K562 (cell line): ENCODE measurements around the gene HOXB3. TPM values are rescaled to one million over a fixed set of nuclear protein-coding genes. Genes with fewer than 3 reads are reported as not detected.

Experiments used
- ATF1 ChIP-seq, 2 experiments: fragments of 450-650 bp in 1 of 2; IDR thresholded peaks; 2 replicates each; pipeline ENCODE4 v1.6.1; 2016; ENCODE audit warnings: missing compliant biosample characterization in 1 of 2, missing genetic modification characterization in 1 of 2
- CBX5 ChIP-seq: IDR thresholded peaks from 2 replicates; pipeline ENCODE4 v1.6.1; 2014; ENCODE audit warnings: low read depth, borderline replicate concordance
- CTBP1 ChIP-seq: fragments of 450-650 bp; IDR thresholded peaks from 2 replicates; pipeline ENCODE4 v1.6.1; 2016; ENCODE audit warnings: borderline replicate concordance
- ETV5 ChIP-seq: sonication (generic); formaldehyde crosslinking; IDR thresholded peaks from 2 replicates; pipeline ENCODE4 v1.4.0; 2020; ENCODE audit warnings: low read depth, mild to moderate bottlenecking, missing genetic modification reagents
- KAT8 ChIP-seq: fragments of 450-650 bp; IDR thresholded peaks from 2 replicates; pipeline ENCODE4 v1.6.1; 2016; ENCODE audit warnings: low read depth, mild to moderate bottlenecking
- MAZ ChIP-seq, 2 experiments: fragments of 450-650 bp in 1 of 2; sonication (generic) in 1 of 2; formaldehyde crosslinking; IDR thresholded peaks in 1 of 2; conservative IDR thresholded peaks in 1 of 2; 2 replicates each; pipeline versions ENCODE4 v1.4.0 to v1.5.0; 2020; ENCODE audit warnings: mild to moderate bottlenecking in 1 of 2, missing genetic modification reagents in 1 of 2
- PCBP1 ChIP-seq: fragments of 200-400 bp; formaldehyde crosslinking; IDR thresholded peaks from 2 replicates; pipeline ENCODE4 v1.6.1; 2018; ENCODE audit warnings: mild to moderate bottlenecking, low read depth, low read length; ENCODE audit not compliant: poor library complexity, severe bottlenecking
- PHB ChIP-seq: fragments of 250-450 bp; sonication (Bioruptor Pico); IDR thresholded peaks from 2 replicates; pipeline ENCODE4 v1.5.0; 2021
- POLR2A ChIP-seq: fragments of 450-650 bp; conservative IDR thresholded peaks from 2 replicates; pipeline ENCODE4 v1.6.1; 2016
- POLR2AphosphoS2 ChIP-seq: IDR thresholded peaks from 2 replicates; pipeline ENCODE4 v1.6.1; 2012; ENCODE audit warnings: low read length, improper control_type of control experiment
- POLR2B ChIP-seq: fragments of 450-650 bp; IDR thresholded peaks from 2 replicates; pipeline ENCODE4 v1.6.1; 2018; ENCODE audit warnings: low read depth; ENCODE audit not compliant: partially characterized antibody
- POLR2G ChIP-seq: fragments of 200-400 bp; formaldehyde crosslinking; IDR thresholded peaks from 2 replicates; pipeline ENCODE4 v1.6.1; 2017; ENCODE audit warnings: low read depth, mild to moderate bottlenecking, antibody characterized with exemption, low read length, moderate library complexity
- RB1 ChIP-seq: fragments of 450-650 bp; IDR thresholded peaks from 2 replicates; pipeline ENCODE4 v1.6.1; 2017; ENCODE audit warnings: low read depth, mild to moderate bottlenecking
- RBM22 ChIP-seq: fragments of 200-400 bp; formaldehyde crosslinking; IDR thresholded peaks from 2 replicates; pipeline ENCODE4 v1.6.1; 2018; ENCODE audit warnings: low read length, low read depth; ENCODE audit not compliant: poor library complexity, severe bottlenecking
- SMC3 ChIP-seq: conservative IDR thresholded peaks from 2 replicates; pipeline ENCODE4 v1.6.1; 2011; ENCODE audit warnings: low read depth, low read length, improper control_type of control experiment; ENCODE audit not compliant: insufficient read depth
- SOX6 ChIP-seq: fragments of 450-650 bp; IDR thresholded peaks from 2 replicates; pipeline ENCODE4 v1.6.1; 2014; ENCODE audit warnings: mild to moderate bottlenecking
- STAT5B ChIP-seq: fragments of 250-450 bp; sonication (Bioruptor Pico); IDR thresholded peaks from 2 replicates; pipeline ENCODE4 v1.8.0; 2021; ENCODE audit warnings: mild to moderate bottlenecking, inconsistent platforms
- TEAD2 ChIP-seq: fragments of 450-650 bp; IDR thresholded peaks from 2 replicates; pipeline ENCODE4 v1.6.1; 2016; ENCODE audit warnings: missing genetic modification characterization, control low read depth, missing compliant biosample characterization
- THRA ChIP-seq: fragments of 450-650 bp; IDR thresholded peaks from 2 replicates; pipeline ENCODE4 v1.6.1; 2017; ENCODE audit warnings: mild to moderate bottlenecking, moderate library complexity
- ZBTB33 ChIP-seq: sonication (generic); formaldehyde crosslinking; IDR thresholded peaks from 2 replicates; pipeline ENCODE4 v1.8.1; 2023; ENCODE audit warnings: mild to moderate bottlenecking, missing genetic modification reagents
- ZEB2 ChIP-seq: fragments of 450-650 bp; IDR thresholded peaks from 2 replicates; pipeline ENCODE4 v1.6.1; 2016
- ZNF511 ChIP-seq: sonication (generic); formaldehyde crosslinking; IDR thresholded peaks from 2 replicates; pipeline ENCODE4 v1.8.0; 2022; ENCODE audit warnings: mild to moderate bottlenecking, missing genetic modification reagents
- ZNF512 ChIP-seq: IDR thresholded peaks from 2 replicates; pipeline ENCODE4 v1.6.1; 2016; ENCODE audit warnings: missing genetic modification characterization, missing compliant biosample characterization
- ZZZ3 ChIP-seq: fragments of 450-650 bp; IDR thresholded peaks from 2 replicates; pipeline ENCODE4 v1.6.1; 2016; ENCODE audit warnings: antibody characterized with exemption, mild to moderate bottlenecking, moderate library complexity
- polyA plus RNA-seq, 8 experiments: library from polyadenylated mRNA; depleted of rRNA in 4 of 8; stranded (reverse) in 5 of 8; unstranded in 3 of 8; fragments of >200 nt; fragmentation: Nextera tagmentation in 2 of 8; fragmentation: Illumina TruSeq in 1 of 8; extraction: Ambion mirVana in 2 of 8; extraction: Trizol in 1 of 8; gene quantifications; 2 replicates each; pipeline versions ENCODE4 v1.2.1 to v1.2.3, GENCODE V29; 2011 to 2014; ENCODE audit warnings: inconsistent platforms in 1 of 8, missing spikeins in 1 of 8
- total RNA-seq, 7 experiments: library from RNA; depleted of rRNA in 6 of 7; stranded (reverse); fragments of >200 nt in 6 of 7; fragmentation: Illumina TruSeq in 2 of 7; extraction: Trizol in 2 of 7; gene quantifications; 2 replicates each; pipeline versions ENCODE4 v1.2.1 to v1.2.3, GENCODE V29; 2011 to 2021; ENCODE audit warnings: low replicate concordance in 1 of 7

The HOXB3 gene
- total and polyA plus RNA-seq, 9 of the 15 experiments (the other 6 are each of a cell fraction or from before 2014, with no cell fraction given), result 2.4 to 41.3 (median 20.2) TPM

- no peak for TF ChIP-seq ATF1 (CRISPR knock-in tag; IDR thresholded peaks at IDR 0.05)
- TF ChIP-seq ATF1 (tag; IDR thresholded peaks at IDR 0.05), result no peak
- TF ChIP-seq ZZZ3, result no peak
- no peak for TF ChIP-seq RB1
- peak; percentile 83 for TF ChIP-seq POLR2G
- TF ChIP-seq CTBP1, result no peak
- peak; percentile 36; the same call in 1 of the 2 replicates for TF ChIP-seq POLR2A
- TF ChIP-seq ZNF511 (CRISPR knock-in tag), result no peak
- no peak for TF ChIP-seq MAZ (CRISPR knock-in tag; conservative IDR thresholded peaks at IDR 0.05 in 1 of 2, IDR thresholded peaks at IDR 0.05 in 1 of 2)
- TF ChIP-seq PCBP1, result no peak
- TF ChIP-seq ETV5, result no peak
- TF ChIP-seq PHB (CRISPR knock-in tag), result no peak
- TF ChIP-seq POLR2B, result peak; percentile 18
- no peak for TF ChIP-seq THRA
- no peak for TF ChIP-seq TEAD2 (tag)
- TF ChIP-seq POLR2AphosphoS2, result 0 out of 2 replicates have a peak, but pooled peaks have one; percentile 51
- no peak for TF ChIP-seq SOX6
- no peak for TF ChIP-seq CBX5
- TF ChIP-seq RBM22, result peak; percentile 94
- TF ChIP-seq SMC3, result no peak
- TF ChIP-seq KAT8, result no peak
- no peak for TF ChIP-seq ZEB2
- peak; percentile 98 for TF ChIP-seq ZBTB33 (CRISPR knock-in tag)
- no peak for TF ChIP-seq ZNF512
- TF ChIP-seq STAT5B (CRISPR knock-in tag), result no peak
Observed at GRCh38 chr17:48621410-48622392, 31.7 kb upstream of the HOXB3 start (continued).
